Upper lobe of left lung (tissue), 4 donors: ENCODE measurements around the gene JAKMIP2.

ENCODE experiments used
- POLR2A ChIP-seq, 4 donors: fragments of 450-650 bp; IDR thresholded peaks; one replicate each; pipeline ENCODE4 v1.5.1; 2016 to 2017; ENCODE audit warnings: antibody characterized with exemption in 4 of 4, mild to moderate bottlenecking in 2 of 4
- POLR2AphosphoS5 ChIP-seq, 2 donors: sonication (generic); formaldehyde crosslinking; IDR thresholded peaks; one replicate each; pipeline ENCODE4 v1.5.1; 2017; ENCODE audit warnings: antibody characterized with exemption in 2 of 2
- TF ChIP-seq, protein P1 (sequence below), 6 experiments: fragments of 450-650 bp in 4 of 6; fragments of 200-600 bp in 2 of 6; sonication (generic) in 2 of 6; IDR thresholded peaks; one replicate each; pipeline ENCODE4 v1.5.1; 2016 to 2019; ENCODE audit warnings: antibody characterized with exemption in 6 of 6

DNA sequence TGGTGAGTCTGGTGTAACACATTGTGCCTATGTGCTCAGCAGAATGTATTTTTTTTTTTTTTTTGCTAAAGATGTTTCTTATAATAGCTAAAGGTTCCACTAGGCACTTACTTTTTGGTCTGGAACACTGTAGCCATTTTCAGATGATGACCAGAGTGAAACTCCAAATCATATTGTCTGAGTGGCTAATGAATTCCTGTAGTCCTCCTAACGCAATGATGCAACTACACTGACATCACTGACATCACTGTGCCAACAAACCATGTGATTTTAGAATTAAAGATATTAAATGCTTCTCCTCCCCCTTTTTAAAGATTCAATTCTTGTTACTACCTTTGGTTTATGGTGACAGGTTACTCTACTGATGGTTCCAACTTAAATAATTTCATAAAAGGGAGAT, 28.8 kb downstream of the JAKMIP2 start:
- TF ChIP-seq, protein P1, sequence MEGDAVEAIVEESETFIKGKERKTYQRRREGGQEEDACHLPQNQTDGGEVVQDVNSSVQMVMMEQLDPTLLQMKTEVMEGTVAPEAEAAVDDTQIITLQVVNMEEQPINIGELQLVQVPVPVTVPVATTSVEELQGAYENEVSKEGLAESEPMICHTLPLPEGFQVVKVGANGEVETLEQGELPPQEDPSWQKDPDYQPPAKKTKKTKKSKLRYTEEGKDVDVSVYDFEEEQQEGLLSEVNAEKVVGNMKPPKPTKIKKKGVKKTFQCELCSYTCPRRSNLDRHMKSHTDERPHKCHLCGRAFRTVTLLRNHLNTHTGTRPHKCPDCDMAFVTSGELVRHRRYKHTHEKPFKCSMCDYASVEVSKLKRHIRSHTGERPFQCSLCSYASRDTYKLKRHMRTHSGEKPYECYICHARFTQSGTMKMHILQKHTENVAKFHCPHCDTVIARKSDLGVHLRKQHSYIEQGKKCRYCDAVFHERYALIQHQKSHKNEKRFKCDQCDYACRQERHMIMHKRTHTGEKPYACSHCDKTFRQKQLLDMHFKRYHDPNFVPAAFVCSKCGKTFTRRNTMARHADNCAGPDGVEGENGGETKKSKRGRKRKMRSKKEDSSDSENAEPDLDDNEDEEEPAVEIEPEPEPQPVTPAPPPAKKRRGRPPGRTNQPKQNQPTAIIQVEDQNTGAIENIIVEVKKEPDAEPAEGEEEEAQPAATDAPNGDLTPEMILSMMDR (IDR thresholded peaks at IDR 0.05) = no peak
- TF ChIP-seq POLR2A (IDR thresholded peaks at IDR 0.05) (no peak), POLR2AphosphoS5 (IDR thresholded peaks at IDR 0.05) (no peak)
